KOPT-K1 (cell line): ENCODE results near the gene SERGEF.

Experiments
- H3K27ac ChIP-seq: fragments of 200-600 bp; sonication (generic); 2 replicates; pipeline ENCODE4 v1.5.1; 2016; ENCODE audit warnings: antibody characterized with exemption, mild to moderate bottlenecking, low read depth, low read length; ENCODE audit not compliant: poor library complexity, severe bottlenecking
- H3K36me3 ChIP-seq: fragments of 200-600 bp; sonication (generic); 2 replicates; pipeline ENCODE4 v1.5.1; 2017; ENCODE audit warnings: antibody characterized with exemption, mild to moderate bottlenecking, low read length, moderate library complexity; ENCODE audit not compliant: insufficient read depth
- H3K9me3 ChIP-seq: fragments of 200-600 bp; sonication (generic); 2 replicates; pipeline ENCODE4 v1.5.1; 2017; ENCODE audit warnings: antibody characterized with exemption, low read length, mild to moderate bottlenecking; ENCODE audit not compliant: insufficient read depth, poor library complexity, severe bottlenecking

The SERGEF gene

DNA sequence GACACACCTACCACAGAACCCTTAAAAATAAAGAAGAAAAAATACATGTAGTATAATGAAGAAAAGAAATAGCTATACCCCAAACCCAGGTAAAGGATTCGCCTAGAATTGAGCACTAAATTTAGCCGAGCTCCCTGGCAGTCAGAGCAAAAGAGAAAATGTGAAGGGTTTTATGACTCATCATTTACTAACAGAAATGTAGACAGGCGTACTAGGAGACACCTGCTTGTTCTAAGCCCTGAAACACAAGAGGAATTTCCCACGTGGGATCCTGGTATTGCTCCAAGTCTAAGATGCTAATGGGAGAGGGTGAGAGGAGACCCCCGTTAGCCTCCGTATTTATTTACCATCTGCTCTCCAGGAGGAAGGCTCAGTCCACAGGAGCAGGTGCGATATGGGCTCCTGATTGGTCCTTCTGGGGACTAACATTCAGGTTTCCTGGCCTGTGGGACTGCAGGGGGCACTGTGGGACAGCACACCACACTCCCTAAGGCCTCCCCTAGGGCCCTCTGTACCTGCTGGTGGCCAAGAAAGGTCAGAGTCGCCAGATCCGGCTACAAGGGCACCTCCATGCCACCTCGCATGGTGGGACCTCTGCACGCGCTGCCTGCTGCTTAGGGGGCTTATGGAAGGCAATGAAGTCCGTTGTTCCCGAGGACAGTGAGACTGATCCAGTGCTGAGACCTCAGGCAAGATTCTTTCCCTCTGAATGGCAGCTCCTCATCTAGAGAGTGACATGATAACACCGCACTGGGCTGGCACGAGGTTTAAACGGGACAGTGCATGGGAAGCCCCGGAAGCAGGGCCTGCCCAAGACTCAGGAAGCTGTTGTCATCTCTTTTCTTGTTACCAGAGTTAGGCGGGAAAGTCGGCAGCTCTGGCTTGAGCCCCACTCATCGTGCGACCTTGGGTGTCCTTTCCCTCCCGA is 252.5 kb downstream of the SERGEF start:
- no peak overlapping the region for H3K27ac ChIP-seq
- no peaks in the 10 kb centered on the region for H3K36me3 ChIP-seq
- H3K9me3 ChIP-seq: no peaks in the 10 kb centered on the region

- H3K9me3 ChIP-seq: no peaks in the 10 kb centered on the region
- no peak overlapping the region for H3K27ac ChIP-seq
Observed at GRCh38 chr11:17755891-17756290, 257.0 kb downstream of the SERGEF start.

DNA sequence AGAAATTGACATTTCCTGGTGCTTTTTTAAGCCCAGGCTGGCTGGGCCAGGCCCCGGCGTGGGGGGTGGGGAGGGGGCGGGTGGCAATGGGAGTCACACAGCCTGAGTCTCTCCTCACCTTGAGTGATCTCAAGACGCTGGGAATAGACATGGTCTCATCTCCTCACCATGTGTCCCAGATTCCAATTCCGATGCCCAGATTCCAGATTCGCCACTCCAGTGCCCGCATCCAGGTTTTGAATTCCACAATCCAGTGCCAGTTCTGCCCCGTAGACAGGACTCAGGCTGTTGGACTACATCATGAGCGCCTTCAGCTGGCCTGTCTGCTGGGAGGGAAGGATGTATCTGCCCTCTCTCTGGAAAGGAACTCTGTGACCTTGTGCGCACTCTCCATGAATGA is 259.2 kb downstream of the SERGEF start:
- Histone ChIP-seq H3K9me3 (no peaks in the 10 kb centered on the region), H3K36me3 (no peaks in the 10 kb centered on the region), H3K27ac (no peak overlapping the region)

More at GRCh38 chr11:17755891-17756290, 257.0 kb downstream of the SERGEF start:
- no peaks in the 10 kb centered on the region for H3K36me3 ChIP-seq

DNA sequence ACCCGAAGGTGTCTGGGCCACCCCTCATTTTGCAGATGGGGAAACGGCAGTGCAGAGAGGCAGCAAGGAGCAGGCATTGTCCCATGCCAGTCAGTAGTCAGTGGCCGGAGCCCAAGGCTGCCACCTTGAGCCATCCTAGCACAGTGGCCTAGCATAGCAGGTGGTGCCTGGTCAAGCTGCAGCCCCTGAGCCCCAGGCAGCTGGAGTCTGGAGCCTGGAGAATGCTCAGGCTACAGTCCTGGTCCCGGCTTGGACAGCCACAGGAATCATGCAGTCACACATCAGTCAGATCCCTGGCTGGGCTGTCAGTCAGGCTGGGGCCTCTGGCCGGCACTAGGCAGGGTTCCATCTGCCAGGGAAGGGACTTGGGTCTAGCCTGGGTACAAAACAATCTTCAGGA is 259.7 kb downstream of the SERGEF start:
- Histone ChIP-seq H3K27ac (no peak overlapping the region), H3K36me3 (no peaks in the 10 kb centered on the region), H3K9me3 (no peaks in the 10 kb centered on the region)

DNA sequence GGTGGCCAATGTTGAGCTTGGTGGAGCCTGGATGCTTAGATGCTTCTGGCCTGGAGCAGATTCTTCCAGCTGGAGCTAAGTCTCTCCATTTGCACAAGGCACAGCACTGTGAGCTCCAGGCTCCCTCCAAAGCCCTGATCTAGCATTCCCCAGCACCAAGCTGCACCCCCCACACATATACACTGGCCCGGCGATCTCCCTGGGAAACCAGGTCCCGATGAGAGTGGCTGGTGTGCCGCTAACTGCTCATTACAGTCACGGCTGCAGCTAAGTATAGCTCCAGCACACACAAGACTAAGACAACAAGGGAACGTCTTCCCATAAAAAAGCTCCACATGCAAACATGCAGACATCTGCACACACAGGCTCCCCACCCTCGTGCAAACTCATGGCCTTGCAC is 260.7 kb downstream of the SERGEF start:
- Histone ChIP-seq H3K27ac (no peak overlapping the region), H3K9me3 (no peaks in the 10 kb centered on the region), H3K36me3 (no peaks in the 10 kb centered on the region)

GRCh38 chr11:17751558-17751957 is 261.3 kb downstream of the SERGEF start:
- Histone ChIP-seq H3K36me3 (no peaks in the 10 kb centered on the region), H3K9me3 (no peaks in the 10 kb centered on the region), H3K27ac (no peak overlapping the region)

DNA sequence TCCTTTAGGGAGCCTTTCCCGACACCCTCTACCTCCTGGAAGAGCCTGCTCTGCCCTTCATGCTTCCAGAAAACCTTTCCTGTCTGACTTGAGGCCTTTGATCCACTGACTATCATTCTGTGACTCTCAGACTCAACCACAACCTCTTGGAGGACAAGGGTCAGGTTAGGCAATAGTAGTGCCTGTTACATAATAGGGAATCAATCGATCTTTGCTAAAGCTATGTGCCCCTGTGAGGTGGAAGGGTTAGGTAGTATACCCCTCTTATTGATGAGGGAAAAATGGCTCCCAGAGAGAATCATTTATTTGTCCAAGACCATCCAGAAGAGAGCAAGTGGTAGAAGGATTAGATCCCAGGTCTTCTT is 262.1 kb downstream of the SERGEF start:
- Histone ChIP-seq H3K36me3 (no peaks in the 10 kb centered on the region), H3K27ac (no peak overlapping the region), H3K9me3 (no peaks in the 10 kb centered on the region)

DNA sequence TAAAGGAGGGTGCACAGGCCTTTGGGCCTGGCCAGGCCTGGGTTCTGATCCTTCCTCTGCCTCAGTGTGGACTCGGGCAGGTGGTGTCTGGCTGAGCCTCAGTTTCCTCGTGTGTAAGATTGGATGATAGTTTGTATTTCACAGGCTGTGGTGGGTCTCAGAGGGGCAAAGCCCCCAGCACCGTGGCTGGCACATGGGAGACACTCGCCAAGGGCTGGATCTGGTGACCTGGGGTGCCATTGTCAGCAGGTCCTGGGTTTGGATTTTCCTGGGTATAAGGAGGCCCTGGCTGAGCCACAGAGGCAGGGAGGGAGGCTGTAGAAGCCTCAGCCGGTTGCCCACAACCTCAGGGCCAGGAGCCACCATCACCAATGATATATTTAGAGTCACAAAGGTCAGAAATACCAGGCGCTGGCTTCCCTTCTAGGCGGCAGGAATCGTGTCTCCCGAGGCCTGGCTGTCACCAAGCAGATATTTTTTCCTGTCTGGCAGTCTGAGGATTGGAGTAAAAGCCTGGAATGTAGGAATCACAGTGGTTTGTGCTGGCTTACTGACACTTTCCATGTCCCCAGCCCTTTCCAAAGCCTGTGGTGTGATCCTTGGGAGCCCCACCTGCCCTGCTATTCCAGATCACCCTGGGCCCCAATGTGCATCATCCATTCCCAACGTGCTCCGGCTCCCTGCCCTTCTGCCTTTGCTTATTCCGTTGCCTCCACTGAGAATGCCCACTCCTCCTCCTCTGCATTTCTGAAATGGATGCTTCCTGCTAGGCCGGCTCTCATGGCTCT is 262.6 kb downstream of the SERGEF start:
- Histone ChIP-seq H3K27ac (no peak overlapping the region), H3K9me3 (no peaks in the 10 kb centered on the region), H3K36me3 (no peaks in the 10 kb centered on the region)

- no peaks in the 10 kb centered on the region for H3K9me3 ChIP-seq
- no peak overlapping the region for H3K27ac ChIP-seq
- no peaks in the 10 kb centered on the region for H3K36me3 ChIP-seq
Observed at GRCh38 chr11:17748761-17749721, 263.8 kb downstream of the SERGEF start.

DNA sequence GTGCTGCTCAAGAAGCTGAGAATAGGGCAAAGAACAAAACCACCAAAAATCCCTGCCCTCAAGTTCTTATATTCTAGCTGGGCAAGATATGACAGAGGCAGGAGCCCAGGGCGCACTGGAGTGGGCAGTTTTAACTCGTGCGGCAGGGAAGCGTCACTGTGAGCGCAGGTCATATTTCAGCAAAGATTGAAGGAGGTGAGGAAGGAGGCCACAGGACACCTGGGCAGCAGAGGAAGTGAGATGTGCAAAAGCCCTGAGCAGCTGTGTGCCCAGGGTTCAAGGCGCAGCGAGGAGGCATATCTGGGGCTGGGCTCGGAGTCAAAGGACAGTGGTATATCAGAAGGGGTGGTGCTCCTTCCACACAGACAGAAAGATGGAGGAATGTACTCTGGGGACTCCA is 264.8 kb downstream of the SERGEF start:
- Histone ChIP-seq H3K27ac (no peak overlapping the region), H3K9me3 (no peaks in the 10 kb centered on the region), H3K36me3 (no peaks in the 10 kb centered on the region)

DNA sequence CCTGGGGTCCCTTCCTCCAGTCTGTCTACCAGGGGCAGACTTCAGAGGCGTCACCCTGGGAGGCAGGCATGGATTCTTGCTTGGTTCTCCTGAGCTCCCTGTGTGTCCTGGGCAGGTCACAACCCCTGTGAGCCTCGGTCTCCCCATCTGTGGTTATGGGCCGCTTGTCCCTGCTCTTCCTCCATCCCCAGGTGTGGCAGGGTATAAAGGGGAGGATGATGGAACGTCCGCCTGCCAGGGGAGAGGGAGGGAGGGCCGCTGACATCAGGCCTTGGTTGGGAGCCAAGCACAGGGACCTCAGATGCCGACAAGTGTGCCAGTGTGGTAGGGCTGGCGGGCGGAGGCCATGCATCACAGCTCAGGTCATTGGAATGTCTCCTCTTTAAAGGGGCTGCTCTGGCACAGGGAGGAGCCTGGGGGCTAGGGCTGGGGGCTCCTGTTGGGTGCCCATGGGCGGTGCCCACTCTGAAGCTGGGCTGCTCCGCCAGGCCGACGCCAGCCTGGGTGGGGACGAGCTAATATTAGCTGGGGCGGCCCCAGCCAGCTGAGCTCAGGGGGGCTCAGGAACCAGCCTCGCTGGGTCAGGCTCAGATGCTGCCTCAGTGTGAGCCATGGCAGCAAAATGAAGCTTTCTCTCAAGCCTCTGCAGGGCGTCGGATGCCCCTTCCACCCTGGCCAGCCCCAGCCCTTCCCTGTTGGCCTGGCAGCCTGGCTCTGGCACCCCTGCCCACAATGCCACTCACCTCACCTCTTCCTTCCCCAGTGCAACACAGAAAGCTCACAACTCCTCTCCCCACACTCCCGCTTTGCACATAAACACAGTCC is 265.5 kb downstream of the SERGEF start:
- Histone ChIP-seq H3K27ac (no peak overlapping the region), H3K36me3 (no peaks in the 10 kb centered on the region), H3K9me3 (no peaks in the 10 kb centered on the region)

DNA sequence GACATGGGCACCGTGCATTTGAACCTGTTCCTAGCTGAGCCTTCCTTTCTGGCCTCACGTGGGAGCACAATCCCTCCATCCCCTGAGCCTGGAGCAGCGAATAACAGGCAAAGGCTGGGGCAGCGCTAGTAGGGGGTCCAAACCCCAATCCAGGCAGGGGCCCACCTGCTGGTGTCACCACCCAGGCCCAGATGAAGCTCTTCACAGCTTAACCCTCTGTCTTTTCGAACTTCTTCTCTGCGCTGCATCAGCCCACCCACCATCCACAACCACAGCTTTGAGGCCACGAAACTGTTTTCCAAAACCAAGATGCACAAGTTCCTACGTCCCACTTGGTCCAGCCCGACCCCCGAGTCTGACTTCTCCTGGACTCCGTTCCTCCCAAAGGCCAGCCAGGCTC is 266.8 kb downstream of the SERGEF start:
- H3K27ac ChIP-seq: no peak overlapping the region

GRCh38 chr11:17745023-17745772 is 267.6 kb downstream of the SERGEF start:
- H3K9me3 ChIP-seq: no peaks in the 10 kb centered on the region
- no peak overlapping the region for H3K27ac ChIP-seq
- H3K36me3 ChIP-seq: no peaks in the 10 kb centered on the region

More for the DNA sequence above, 266.8 kb downstream of the SERGEF start:
- H3K9me3 ChIP-seq: no peaks in the 10 kb centered on the region
- no peaks in the 10 kb centered on the region for H3K36me3 ChIP-seq
